Measurements from ENCODE around the gene STARD3.

Gene STARD3

DNA sequence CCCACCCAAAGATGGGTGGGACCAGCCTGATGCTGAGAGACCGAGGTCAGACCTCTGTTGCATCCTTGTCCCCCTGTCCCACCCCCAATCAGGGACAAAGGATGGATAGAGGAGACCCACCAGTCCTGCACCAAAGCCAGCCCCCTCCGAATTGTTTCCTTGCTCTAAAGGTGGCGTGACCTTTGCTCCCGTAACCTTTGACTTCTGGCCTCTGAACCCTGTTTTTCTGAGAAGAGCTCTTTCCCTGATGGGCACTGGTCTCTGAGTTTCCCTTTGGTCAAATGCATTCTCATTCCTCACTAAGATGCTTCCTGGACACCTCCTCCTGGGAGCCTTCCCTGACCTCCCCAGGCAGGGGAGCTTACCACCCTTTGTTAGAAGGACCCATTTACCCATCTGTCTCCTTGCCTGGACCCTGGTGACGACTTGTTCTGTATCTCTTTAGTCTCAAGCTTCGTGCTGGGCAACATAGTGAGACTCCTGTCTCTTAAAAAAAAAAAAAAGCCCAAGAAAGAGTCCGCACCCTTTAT is 23.9 kb upstream of the STARD3 start:
- TF ChIP-seq, protein P1, sequence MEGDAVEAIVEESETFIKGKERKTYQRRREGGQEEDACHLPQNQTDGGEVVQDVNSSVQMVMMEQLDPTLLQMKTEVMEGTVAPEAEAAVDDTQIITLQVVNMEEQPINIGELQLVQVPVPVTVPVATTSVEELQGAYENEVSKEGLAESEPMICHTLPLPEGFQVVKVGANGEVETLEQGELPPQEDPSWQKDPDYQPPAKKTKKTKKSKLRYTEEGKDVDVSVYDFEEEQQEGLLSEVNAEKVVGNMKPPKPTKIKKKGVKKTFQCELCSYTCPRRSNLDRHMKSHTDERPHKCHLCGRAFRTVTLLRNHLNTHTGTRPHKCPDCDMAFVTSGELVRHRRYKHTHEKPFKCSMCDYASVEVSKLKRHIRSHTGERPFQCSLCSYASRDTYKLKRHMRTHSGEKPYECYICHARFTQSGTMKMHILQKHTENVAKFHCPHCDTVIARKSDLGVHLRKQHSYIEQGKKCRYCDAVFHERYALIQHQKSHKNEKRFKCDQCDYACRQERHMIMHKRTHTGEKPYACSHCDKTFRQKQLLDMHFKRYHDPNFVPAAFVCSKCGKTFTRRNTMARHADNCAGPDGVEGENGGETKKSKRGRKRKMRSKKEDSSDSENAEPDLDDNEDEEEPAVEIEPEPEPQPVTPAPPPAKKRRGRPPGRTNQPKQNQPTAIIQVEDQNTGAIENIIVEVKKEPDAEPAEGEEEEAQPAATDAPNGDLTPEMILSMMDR (IDR thresholded peaks at IDR 0.05): no peak

DNA sequence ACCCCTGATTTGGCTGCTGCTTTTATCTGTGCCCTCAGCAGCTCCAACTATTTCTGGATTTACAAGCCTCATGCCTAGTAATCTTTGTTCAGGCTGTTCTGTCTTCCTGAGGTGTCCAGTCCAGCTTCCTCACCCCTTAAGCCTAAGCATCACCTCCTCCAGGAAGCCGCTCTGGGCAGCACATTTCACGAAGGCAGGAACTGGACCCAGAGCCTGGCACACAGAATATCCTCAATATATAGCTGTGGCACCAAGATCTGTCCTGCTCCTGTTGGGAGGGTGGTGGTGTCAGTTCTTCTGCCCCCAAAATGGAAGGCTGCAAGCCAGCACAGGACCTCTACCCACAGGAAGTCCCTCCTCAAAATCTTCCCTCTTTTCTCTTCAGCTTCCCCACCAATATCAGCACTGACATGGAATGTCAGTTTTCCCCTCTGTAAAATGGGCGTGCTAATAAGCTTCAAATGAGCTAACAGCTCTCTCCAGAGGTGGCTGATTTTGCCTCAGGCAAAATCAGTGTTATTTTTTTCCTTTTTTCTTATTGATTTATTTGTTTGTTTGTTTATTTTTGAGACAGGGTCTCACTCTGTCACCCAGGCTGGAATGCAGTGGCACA is 22.3 kb upstream of the STARD3 start:
- TF ChIP-seq, protein P1 (IDR thresholded peaks at IDR 0.05): no peak

DNA sequence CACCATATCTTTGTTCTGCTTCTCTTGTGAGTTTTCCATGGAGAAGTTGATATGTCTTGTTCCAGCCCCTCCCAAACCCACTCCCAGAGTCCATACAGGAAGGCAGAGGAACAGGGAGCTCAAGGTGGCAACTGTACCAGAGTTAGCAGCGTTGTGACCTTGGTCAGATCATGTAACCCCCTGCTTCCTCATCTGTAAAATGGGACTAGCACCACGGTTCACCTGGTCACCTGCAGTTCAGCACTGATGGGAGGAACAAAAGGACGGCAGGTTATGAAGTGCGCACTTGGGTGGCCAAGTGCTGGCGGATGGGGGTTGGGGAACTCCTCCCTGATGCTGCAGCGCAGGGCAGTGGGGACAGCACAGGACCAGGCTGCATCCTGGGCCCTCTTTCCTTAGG is 21.5 kb upstream of the STARD3 start:
- TF ChIP-seq, protein P1 (IDR thresholded peaks at IDR 0.05): no peak

DNA sequence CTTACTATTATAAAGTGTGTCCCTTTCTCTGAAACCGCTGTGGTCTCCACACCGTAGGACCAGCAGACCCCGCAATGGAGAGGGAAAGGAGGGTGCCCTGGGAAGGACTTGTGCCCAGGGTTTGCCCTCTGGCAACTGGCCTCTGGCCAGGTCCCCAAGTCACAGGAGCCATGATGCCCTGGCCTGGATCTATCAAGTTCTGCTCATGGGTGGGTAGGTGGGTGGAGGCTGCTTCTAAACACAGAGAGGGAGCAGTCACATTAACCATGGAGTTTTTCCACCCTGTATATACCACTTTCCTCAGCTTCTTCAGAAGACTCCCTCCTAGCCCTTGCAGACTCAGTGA is 19.9 kb upstream of the STARD3 start:
- TF ChIP-seq, protein P1 (IDR thresholded peaks at IDR 0.05): no peak

DNA sequence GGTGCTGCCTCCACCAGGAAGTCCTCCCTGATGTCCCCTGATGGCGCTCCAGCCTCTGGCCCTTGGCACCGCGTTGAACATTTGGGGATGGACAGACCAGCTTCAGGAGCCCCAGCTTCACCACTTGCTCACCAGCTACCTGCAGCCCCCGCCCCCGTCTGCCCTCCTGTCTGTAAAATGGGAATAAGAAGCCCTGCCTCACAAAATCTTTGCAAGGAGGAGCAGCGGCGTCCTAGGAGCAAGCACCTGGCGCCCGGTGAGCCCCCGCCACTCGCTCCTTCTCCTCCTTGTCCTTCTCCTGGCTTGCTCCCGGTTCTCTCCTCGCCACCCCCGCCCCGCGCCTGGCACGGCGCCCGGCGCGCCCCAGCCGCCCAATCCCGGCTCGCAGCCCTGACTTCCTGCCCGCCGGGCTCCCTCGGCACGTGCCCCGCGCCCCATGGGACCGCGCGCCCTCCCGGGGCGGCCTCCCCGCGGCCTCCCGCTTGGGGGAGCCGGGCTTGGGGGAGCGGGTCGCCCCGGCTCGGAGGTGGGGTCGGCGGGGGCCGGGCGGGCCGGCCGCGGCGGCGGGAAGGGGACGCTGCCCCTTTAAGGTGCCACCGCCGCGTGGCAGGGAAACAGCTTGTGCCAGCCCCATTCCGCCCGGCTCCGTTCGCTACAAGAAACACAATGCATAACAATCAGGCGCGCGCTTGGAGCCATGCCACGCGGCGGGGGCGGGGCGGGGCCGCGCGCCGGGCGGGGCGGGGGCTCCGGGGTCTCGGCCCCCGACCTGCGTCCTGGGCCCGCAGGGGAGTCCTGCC is 19.3 kb upstream of the STARD3 start:
- TF ChIP-seq, protein P1 (IDR thresholded peaks at IDR 0.05): no peak

DNA sequence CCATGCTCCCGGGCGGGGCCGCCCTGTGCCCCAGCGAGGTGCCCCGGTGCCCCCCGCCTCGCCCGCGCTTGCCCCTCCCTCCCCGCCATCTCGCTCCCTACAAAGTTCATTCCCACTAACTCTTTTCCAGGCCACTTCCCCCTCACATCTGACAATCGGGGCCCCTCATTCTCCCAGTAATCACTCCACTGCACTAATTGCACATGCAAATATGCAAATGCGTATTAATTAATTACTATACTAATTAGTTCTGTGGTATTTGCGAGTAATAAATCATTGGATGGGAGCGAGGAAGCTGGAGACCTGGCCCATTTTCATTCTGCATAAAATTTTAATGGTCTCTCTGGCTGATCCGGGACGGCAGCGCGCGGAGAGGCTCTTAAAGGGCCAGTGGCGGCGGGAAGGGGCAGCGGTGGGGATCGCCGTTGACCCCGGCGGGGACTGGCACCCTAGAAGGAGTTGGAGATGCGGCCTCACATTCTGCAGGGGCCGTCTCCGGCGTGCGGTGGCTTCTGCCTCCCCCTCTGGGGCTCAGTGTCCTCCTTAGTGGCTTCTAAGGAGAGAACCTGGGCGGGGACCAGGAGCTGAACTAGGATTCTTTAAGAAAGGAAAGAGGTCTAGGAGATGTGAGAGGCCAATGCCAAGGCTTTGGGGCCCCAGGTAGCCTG is 18.6 kb upstream of the STARD3 start:
- TF ChIP-seq, protein P1 (IDR thresholded peaks at IDR 0.05): no peak

DNA sequence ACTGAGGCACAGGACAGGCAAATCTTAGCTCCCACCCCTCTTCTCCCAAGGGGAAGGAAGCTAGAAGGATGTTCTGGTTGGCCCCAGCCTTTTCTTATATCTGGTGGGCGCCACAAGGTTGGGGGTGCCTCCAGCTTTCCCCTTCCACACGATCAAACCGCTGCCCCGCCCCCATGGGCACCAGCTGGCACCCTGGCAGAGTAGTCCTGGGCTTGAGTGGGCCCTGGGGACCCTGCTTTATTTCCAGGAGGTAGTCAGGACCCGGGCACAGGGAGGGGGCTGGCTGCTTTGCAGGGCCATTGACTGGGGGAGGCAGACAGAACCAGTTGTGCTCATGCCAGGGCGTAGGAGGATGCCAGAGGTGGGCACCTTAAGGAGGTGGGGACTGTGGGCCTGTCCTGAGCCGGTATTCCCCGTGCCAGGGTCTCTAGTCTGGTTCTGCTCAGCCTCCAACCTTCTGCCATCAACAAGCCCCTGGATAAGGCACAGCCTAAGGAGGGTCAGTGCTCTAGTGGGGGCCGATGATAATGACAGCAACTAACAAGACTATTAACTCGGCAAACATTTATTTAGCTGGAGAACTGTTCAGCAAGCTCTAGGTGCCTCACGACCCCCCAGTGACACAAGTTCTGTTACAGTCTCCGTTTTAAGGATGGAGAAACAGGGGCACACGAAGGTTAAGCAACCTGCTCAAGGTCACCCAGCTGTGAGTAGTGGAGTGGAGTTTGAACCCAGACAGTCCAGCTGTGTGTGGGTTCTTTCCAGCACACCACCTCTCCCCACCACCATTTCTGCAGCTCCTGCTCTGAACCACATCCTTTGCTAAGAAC is 17.8 kb upstream of the STARD3 start:
- TF ChIP-seq, protein P1 (IDR thresholded peaks at IDR 0.05): no peak
